ENCODE data around the gene WDR33.

Gene WDR33

GRCh38 chr2:127671557-127672302 is 139.2 kb downstream of the WDR33 start (continued):
- TF ChIP-seq ZNF704 (tag by site-specific recombination; IDR thresholded peaks at IDR 0.05) = no peak

GRCh38 chr2:127670957-127671290 is 140.0 kb downstream of the WDR33 start:
- no peaks in the 10 kb centered on the region for H3K9me3 ChIP-seq (ENCODE audit: control insufficient read depth, insufficient read depth, low read depth, low read length)
- no peak overlapping the region for H3K27ac ChIP-seq (ENCODE audit: extremely low read depth, low read depth, low read length)
- no peaks in the 10 kb centered on the region for H3K4me1 ChIP-seq (ENCODE audit: control insufficient read depth, insufficient read depth, low read length)
- POLR2A ChIA-PET = no interaction called here
- no peak overlapping the region for H3K4me3 ChIP-seq (ENCODE audit: low read depth, low read length)
- CTCF ChIA-PET = no interaction called here
- H3K36me3 ChIP-seq (ENCODE audit: control insufficient read depth in 2 of 2, insufficient read depth in 1 of 2, low read length in 2 of 2) = no peaks in the 10 kb centered on the region
- TF ChIP-seq ZNF560 (tag by site-specific recombination; IDR thresholded peaks at IDR 0.05; ENCODE audit: borderline replicate concordance) (no peak), BCL6B (tag by site-specific recombination; IDR thresholded peaks at IDR 0.05) (no peak), KLF8 (tag by site-specific recombination; IDR thresholded peaks at IDR 0.05) (no peak), ZNF394 (tag by site-specific recombination; IDR thresholded peaks at IDR 0.05; ENCODE audit: borderline replicate concordance) (no peak), ZNF623 (tag by site-specific recombination; IDR thresholded peaks at IDR 0.05) (no peak), ZNF600 (tag by site-specific recombination; IDR thresholded peaks at IDR 0.05) (no peak), ZNF670 (tag by site-specific recombination; IDR thresholded peaks at IDR 0.05; ENCODE audit: low read depth) (no peak), PRDM2 (tag by site-specific recombination; IDR thresholded peaks at IDR 0.05; ENCODE audit: borderline replicate concordance) (no peak), ZNF658 (tag by site-specific recombination; IDR thresholded peaks at IDR 0.05) (no peak), ZNF274 (IDR thresholded peaks at IDR 0.05; ENCODE audit: low read length) (no peak), ZNF274 (tag by site-specific recombination; IDR thresholded peaks at IDR 0.05; ENCODE audit: borderline replicate concordance) (no peak), ZNF48 (tag by site-specific recombination; IDR thresholded peaks at IDR 0.05) (no peak), ZNF23 (tag by site-specific recombination; IDR thresholded peaks at IDR 0.05; ENCODE audit: borderline replicate concordance) (no peak)
- TF ChIP-seq, protein P1, sequence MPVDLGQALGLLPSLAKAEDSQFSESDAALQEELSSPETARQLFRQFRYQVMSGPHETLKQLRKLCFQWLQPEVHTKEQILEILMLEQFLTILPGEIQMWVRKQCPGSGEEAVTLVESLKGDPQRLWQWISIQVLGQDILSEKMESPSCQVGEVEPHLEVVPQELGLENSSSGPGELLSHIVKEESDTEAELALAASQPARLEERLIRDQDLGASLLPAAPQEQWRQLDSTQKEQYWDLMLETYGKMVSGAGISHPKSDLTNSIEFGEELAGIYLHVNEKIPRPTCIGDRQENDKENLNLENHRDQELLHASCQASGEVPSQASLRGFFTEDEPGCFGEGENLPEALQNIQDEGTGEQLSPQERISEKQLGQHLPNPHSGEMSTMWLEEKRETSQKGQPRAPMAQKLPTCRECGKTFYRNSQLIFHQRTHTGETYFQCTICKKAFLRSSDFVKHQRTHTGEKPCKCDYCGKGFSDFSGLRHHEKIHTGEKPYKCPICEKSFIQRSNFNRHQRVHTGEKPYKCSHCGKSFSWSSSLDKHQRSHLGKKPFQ (tag by site-specific recombination; IDR thresholded peaks at IDR 0.05) = no peak

Measured in HEK293 (cell line).